Astrocyte of the cerebellum (primary cell): ENCODE data around the gene HOXD10.

Experiments
- DNase-seq: peaks from one replicate; pipeline ENCODE4 v3.0.0-alpha.2; 2011; ENCODE audit warnings: low read depth
- H3K4me3 ChIP-seq: 2 replicates; pipeline ENCODE4 v1.5.1; 2011; ENCODE audit warnings: mild to moderate bottlenecking, low read depth, low read length, moderate library complexity
- CTCF ChIP-seq: IDR thresholded peaks from 2 replicates; pipeline ENCODE4 v1.5.1; 2012; ENCODE audit warnings: low read length, low read depth, moderate library complexity, mild to moderate bottlenecking; ENCODE audit errors: missing control alignments
- in situ Hi-C: cut with HindIII; loops from 2 replicates; pipeline ENCODE4 v1.10.0; 2017; ENCODE audit warnings: low sequenced_read_pairs

Gene HOXD10

GRCh38 chr2:176160251-176160985, 43.8 kb downstream of the HOXD10 start:
- in situ Hi-C loops = no loop called here
- H3K4me3 ChIP-seq = peak overlapping the region; percentile 24
- TF ChIP-seq CTCF = no peak
- DNase-seq = no peak

- H3K4me3 ChIP-seq = peak overlapping the region; percentile 24
- DNase-seq = no peak
- TF ChIP-seq CTCF = no peak
- in situ Hi-C loops = no loop called here
Measured at GRCh38 chr2:176160986-176161824, 44.6 kb downstream of the HOXD10 start.

- in situ Hi-C loops = no loop called here
- no peak for TF ChIP-seq CTCF
- DNase-seq = no peak
- peak overlapping the region; percentile 24 for H3K4me3 ChIP-seq
Measured at GRCh38 chr2:176161825-176162626, 45.4 kb downstream of the HOXD10 start.

- TF ChIP-seq CTCF = no peak
- no peak overlapping the region for H3K4me3 ChIP-seq
- DNase-seq = no peak
- in situ Hi-C loops = no loop called here
Measured at GRCh38 chr2:176162911-176163671, 46.5 kb downstream of the HOXD10 start.

- TF ChIP-seq CTCF = no peak
- no peak for DNase-seq
- in situ Hi-C loops = no loop called here
- H3K4me3 ChIP-seq = no peak overlapping the region
Measured at GRCh38 chr2:176163672-176164056, 47.1 kb downstream of the HOXD10 start.

- no peak for DNase-seq
- no peak overlapping the region for H3K4me3 ChIP-seq
- in situ Hi-C loops = no loop called here
- no peak for TF ChIP-seq CTCF
Measured at GRCh38 chr2:176164201-176164600, 47.6 kb downstream of the HOXD10 start.
